Thyroid gland (tissue), 4 donors: ENCODE data around the gene CLMP. TPM values are rescaled to one million over a fixed set of nuclear protein-coding genes. Genes with fewer than 3 reads are reported as not detected.
A peak's percentile ranks its signal among the peaks of the same experiment; 100 is the strongest.

Experiments used
- DNase-seq, 2 donors: peaks; one replicate each; pipeline ENCODE4 v3.0.0-alpha.2; 2019
- H3K27ac ChIP-seq, 3 donors: fragments of 200-600 bp; sonication (generic); 1 replicate in 2 of 3; 2 replicates in 1 of 3; pipeline ENCODE4 v1.5.1; 2016 to 2019; ENCODE audit warnings: mild to moderate bottlenecking in 1 of 3, moderate library complexity in 1 of 3
- H3K27me3 ChIP-seq: fragments of 200-600 bp; sonication (generic); one replicate; pipeline ENCODE4 v1.5.1; 2019
- H3K36me3 ChIP-seq, 2 donors: fragments of 200-600 bp; sonication (generic); one replicate each; pipeline ENCODE4 v1.5.1; 2016 to 2019
- H3K4me1 ChIP-seq, 2 donors: fragments of 200-600 bp; sonication (generic); one replicate each; pipeline ENCODE4 v1.5.1; 2017 to 2019
- H3K4me3 ChIP-seq, 3 donors: fragments of 200-600 bp; sonication (generic); replicated peaks in 1 of 3; 1 replicate in 2 of 3; 2 replicates in 1 of 3; pipeline ENCODE4 v1.5.1; 2016; ENCODE audit warnings: mild to moderate bottlenecking in 1 of 3
- H3K9me3 ChIP-seq: fragments of 200-600 bp; sonication (generic); one replicate; pipeline ENCODE4 v1.5.1; 2017
- CTCF ChIP-seq, 6 experiments: fragments of 200-600 bp in 3 of 6; fragments of 450-650 bp in 3 of 6; sonication (generic) in 3 of 6; IDR thresholded peaks; one replicate each; pipeline ENCODE4 v1.5.1; 2016 to 2019; ENCODE audit warnings: antibody characterized with exemption in 6 of 6, mild to moderate bottlenecking in 2 of 6, inconsistent platforms in 1 of 6, moderate library complexity in 1 of 6
- POLR2A ChIP-seq, 2 donors: fragments of 450-650 bp; IDR thresholded peaks; one replicate each; pipeline ENCODE4 v1.6.1; 2017; ENCODE audit warnings: antibody characterized with exemption in 2 of 2, mild to moderate bottlenecking in 2 of 2, moderate library complexity in 1 of 2
- WGBS, 2 donors: methylation state at CpG; one replicate each; pipeline ENCODE4 v1.1.5; 2017; 5-methylcytosine and 5-hydroxymethylcytosine counted together
- intact Hi-C: fragments of 100-400 bp; cut with DNase I; formaldehyde crosslinking; loops from one replicate; pipeline ENCODE4 v1.15.1; 2023
- total RNA-seq, 4 donors: library from RNA; depleted of rRNA; stranded (reverse); fragments of >200 nt; gene quantifications; one replicate each; pipeline ENCODE4 v1.2.3, GENCODE V29; 2016

Gene CLMP
- total RNA-seq, 4 donors from 2014 or later, result 4.9 to 13.2 (median 9.3) TPM

- H3K36me3 ChIP-seq, result no peaks in the 10 kb centered on the region
- intact Hi-C loops, result no loop called here
- no peak overlapping the region for H3K4me3 ChIP-seq
- WGBS, 2 donors, result 88 to 94% methylated on average over 2 of the region's 2 CpGs
- H3K27me3 ChIP-seq, result no peaks in the 10 kb centered on the region
- peaks cover 0 to 10% of the 10 kb centered on the region in 2 donors for H3K4me1 ChIP-seq
- TF ChIP-seq CTCF (IDR thresholded peaks at IDR 0.05), result no peak
- TF ChIP-seq POLR2A (IDR thresholded peaks at IDR 0.05), result no peak
- H3K9me3 ChIP-seq, result no peaks in the 10 kb centered on the region
- no peak for DNase-seq
- no peak overlapping the region for H3K27ac ChIP-seq
Observed at GRCh38 chr11:123076484-123076883, 118.6 kb downstream of the CLMP start.

- 93 to 96% methylated on average over 14 of the region's 14 CpGs for WGBS, 2 donors
- no peak overlapping the region for H3K4me3 ChIP-seq
- TF ChIP-seq POLR2A (IDR thresholded peaks at IDR 0.05), result no peak
- no peak for DNase-seq
- peaks cover 0 to 21% of the 10 kb centered on the region in 2 donors for H3K4me1 ChIP-seq
- H3K27ac ChIP-seq, result no peak overlapping the region
- H3K27me3 ChIP-seq, result no peaks in the 10 kb centered on the region
- no peaks in the 10 kb centered on the region for H3K36me3 ChIP-seq
- H3K9me3 ChIP-seq, result no peaks in the 10 kb centered on the region
- intact Hi-C loops, result no loop called here
Observed at GRCh38 chr11:123073343-123074057, 121.5 kb downstream of the CLMP start.

- Histone ChIP-seq H3K4me3 (no peak overlapping the region), H3K4me1 (peaks cover 0 to 21% of the 10 kb centered on the region in 2 donors), H3K9me3 (no peaks in the 10 kb centered on the region), H3K27ac (no peak overlapping the region), H3K27me3 (no peaks in the 10 kb centered on the region), H3K36me3 (no peaks in the 10 kb centered on the region)
- DNase-seq, result no peak
- intact Hi-C loops, result no loop called here
- TF ChIP-seq CTCF (IDR thresholded peaks at IDR 0.05) (no peak), POLR2A (IDR thresholded peaks at IDR 0.05) (no peak)
Observed at GRCh38 chr11:123072762-123073161, 122.3 kb downstream of the CLMP start.

- Histone ChIP-seq H3K4me3 (no peak overlapping the region), H3K9me3 (no peaks in the 10 kb centered on the region), H3K36me3 (no peaks in the 10 kb centered on the region), H3K27ac (no peak overlapping the region), H3K4me1 (peaks cover 0 to 21% of the 10 kb centered on the region in 2 donors), H3K27me3 (no peaks in the 10 kb centered on the region)
- peak; percentile 83 to 85 for DNase-seq
- no peak for TF ChIP-seq POLR2A (IDR thresholded peaks at IDR 0.05)
- no peak for TF ChIP-seq CTCF (IDR thresholded peaks at IDR 0.05)
- 26 to 31% methylated on average over 2 of the region's 2 CpGs for WGBS, 2 donors
- intact Hi-C loops, result no loop called here
Observed at GRCh38 chr11:123072332-123072761, 122.7 kb downstream of the CLMP start.

GRCh38 chr11:123069908-123070821, 124.9 kb downstream of the CLMP start:
- peak overlapping the region; percentile 38 to 60 (median 41) for H3K27ac ChIP-seq
- TF ChIP-seq CTCF (IDR thresholded peaks at IDR 0.05), result no peak
- TF ChIP-seq POLR2A (IDR thresholded peaks at IDR 0.05), result no peak
- H3K9me3 ChIP-seq, result no peaks in the 10 kb centered on the region
- H3K4me1 ChIP-seq, result peaks cover 0 to 21% of the 10 kb centered on the region in 2 donors
- no peaks in the 10 kb centered on the region for H3K36me3 ChIP-seq
- no peak overlapping the region for H3K4me3 ChIP-seq
- DNase-seq, result no peak
- intact Hi-C loops, result no loop called here
- 68 to 69% methylated on average over 5 of the region's 5 CpGs for WGBS, 2 donors
- no peaks in the 10 kb centered on the region for H3K27me3 ChIP-seq
